Measurements from ENCODE around the gene CHD5.

CHD5 gene

DNA sequence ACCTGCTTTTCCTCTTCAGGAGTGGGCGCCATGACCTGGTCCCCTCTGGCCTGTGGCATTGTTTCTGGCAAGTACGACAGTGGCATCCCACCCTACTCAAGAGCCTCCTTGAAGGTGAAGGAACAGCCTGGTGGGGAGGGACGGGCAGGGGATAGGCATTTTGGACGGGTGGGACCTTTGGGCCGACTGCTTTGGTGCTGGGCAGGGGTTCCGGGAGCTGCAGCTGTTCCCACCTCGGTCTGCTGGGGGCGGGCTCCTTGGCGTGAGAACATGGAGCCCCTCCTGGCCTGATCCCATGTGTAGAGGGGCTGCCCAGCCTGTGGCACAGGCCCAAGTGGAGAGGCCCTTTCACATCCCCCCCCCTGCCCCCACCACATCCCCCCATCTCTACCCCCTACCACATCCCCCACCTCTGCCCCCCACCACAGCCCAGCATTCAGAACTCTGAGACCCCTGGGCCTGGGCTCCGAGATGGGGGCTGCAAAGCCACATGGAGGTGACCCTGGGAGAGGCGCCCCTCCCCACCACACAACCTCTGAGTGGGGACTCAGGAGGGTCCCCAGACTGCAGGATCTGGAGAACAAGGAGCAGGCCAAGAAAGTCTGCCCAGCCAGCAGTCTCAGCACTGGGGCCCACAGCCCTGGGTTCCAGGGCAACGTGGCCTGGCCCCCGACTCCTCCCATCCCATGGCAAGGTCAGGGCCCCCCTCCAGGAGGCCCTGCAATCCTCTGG, 84.4 kb downstream of the CHD5 start:
- DNase-seq (no peak), ATAC-seq (ENCODE audit: insufficient read depth, low read depth) (no peak)
- H2AFZ ChIP-seq (ENCODE audit: low read depth, low read length), result no peak overlapping the region
- H3K4me3 ChIP-seq (ENCODE audit: low read depth in 1 of 2, low read length in 2 of 2), result no peak overlapping the region
- no peaks in the 10 kb centered on the region for H3K9me3 ChIP-seq (ENCODE audit: insufficient read depth, low read length, severe bottlenecking)
- H3K4me2 ChIP-seq (ENCODE audit: insufficient read depth, low read length), result no peak overlapping the region
- H3K27ac ChIP-seq (ENCODE audit: low read length), result no peak overlapping the region
- no peak for TF ChIP-seq EZH2 (IDR thresholded peaks at IDR 0.05; ENCODE audit: borderline replicate concordance, low read depth, low read length, severe bottlenecking)
- no peak for TF ChIP-seq CTCF (IDR thresholded peaks at IDR 0.05; ENCODE audit: borderline replicate concordance, extremely low read depth, low read length, poor library complexity, severe bottlenecking)
- H3K36me3 ChIP-seq (ENCODE audit: insufficient read depth, low read length), result peaks cover 38% of the 10 kb centered on the region
- no peaks in the 10 kb centered on the region for H3K27me3 ChIP-seq (ENCODE audit: insufficient read depth, low read length, poor library complexity)
- H3K79me2 ChIP-seq (ENCODE audit: insufficient read depth, low read length), result no peaks in the 10 kb centered on the region
- peaks cover 10% of the 10 kb centered on the region; the same call in 1 of the 2 replicates for H4K20me1 ChIP-seq (ENCODE audit: insufficient read depth, low read length)
- no peak overlapping the region for H3K9ac ChIP-seq (ENCODE audit: low read depth, low read length)
- no peaks in the 10 kb centered on the region for H3K4me1 ChIP-seq (ENCODE audit: insufficient read depth, low read length)

- no peak overlapping the region for H3K9ac ChIP-seq (ENCODE audit: low read depth, low read length)
- no peak for DNase-seq
- peaks cover 10% of the 10 kb centered on the region; the same call in 1 of the 2 replicates for H4K20me1 ChIP-seq (ENCODE audit: insufficient read depth, low read length)
- H3K27me3 ChIP-seq (ENCODE audit: insufficient read depth, low read length, poor library complexity), result no peaks in the 10 kb centered on the region
- H3K9me3 ChIP-seq (ENCODE audit: insufficient read depth, low read length, severe bottlenecking), result no peaks in the 10 kb centered on the region
- no peak for TF ChIP-seq EZH2 (IDR thresholded peaks at IDR 0.05; ENCODE audit: borderline replicate concordance, low read depth, low read length, severe bottlenecking)
- TF ChIP-seq CTCF (IDR thresholded peaks at IDR 0.05; ENCODE audit: borderline replicate concordance, extremely low read depth, low read length, poor library complexity, severe bottlenecking), result no peak
- H3K4me2 ChIP-seq (ENCODE audit: insufficient read depth, low read length), result no peak overlapping the region
- H2AFZ ChIP-seq (ENCODE audit: low read depth, low read length), result no peak overlapping the region
- H3K36me3 ChIP-seq (ENCODE audit: insufficient read depth, low read length), result peaks cover 38% of the 10 kb centered on the region
- no peak overlapping the region for H3K4me3 ChIP-seq (ENCODE audit: low read depth in 1 of 2, low read length in 2 of 2)
- H3K27ac ChIP-seq (ENCODE audit: low read length), result no peak overlapping the region
- no peaks in the 10 kb centered on the region for H3K4me1 ChIP-seq (ENCODE audit: insufficient read depth, low read length)
- no peaks in the 10 kb centered on the region for H3K79me2 ChIP-seq (ENCODE audit: insufficient read depth, low read length)
- ATAC-seq (ENCODE audit: insufficient read depth, low read depth), result no peak
These were observed 85.2 kb downstream of the CHD5 start for GRCh38 chr1:6094801-6095505.

GRCh38 chr1:6094246-6094645, 85.9 kb downstream of the CHD5 start:
- TF ChIP-seq CTCF (IDR thresholded peaks at IDR 0.05; ENCODE audit: borderline replicate concordance, extremely low read depth, low read length, poor library complexity, severe bottlenecking) (no peak), EZH2 (IDR thresholded peaks at IDR 0.05; ENCODE audit: borderline replicate concordance, low read depth, low read length, severe bottlenecking) (no peak)
- no peaks in the 10 kb centered on the region for H3K27me3 ChIP-seq (ENCODE audit: insufficient read depth, low read length, poor library complexity)
- H3K9ac ChIP-seq (ENCODE audit: low read depth, low read length), result no peak overlapping the region
- no peaks in the 10 kb centered on the region for H3K79me2 ChIP-seq (ENCODE audit: insufficient read depth, low read length)
- peaks cover 34% of the 10 kb centered on the region for H3K36me3 ChIP-seq (ENCODE audit: insufficient read depth, low read length)
- no peak overlapping the region; the same call in 1 of the 2 replicates for H3K27ac ChIP-seq (ENCODE audit: low read length)
- no peak overlapping the region for H2AFZ ChIP-seq (ENCODE audit: low read depth, low read length)
- no peak for ATAC-seq (ENCODE audit: insufficient read depth, low read depth)
- no peak overlapping the region for H3K4me2 ChIP-seq (ENCODE audit: insufficient read depth, low read length)
- peaks cover 10% of the 10 kb centered on the region; the same call in 1 of the 2 replicates for H4K20me1 ChIP-seq (ENCODE audit: insufficient read depth, low read length)
- DNase-seq, result no peak
- H3K4me3 ChIP-seq (ENCODE audit: low read depth in 1 of 2, low read length in 2 of 2), result no peak overlapping the region
- H3K9me3 ChIP-seq (ENCODE audit: insufficient read depth, low read length, severe bottlenecking), result no peaks in the 10 kb centered on the region
- H3K4me1 ChIP-seq (ENCODE audit: insufficient read depth, low read length), result no peaks in the 10 kb centered on the region

Data from DND-41 (cell line).